Measurements from ENCODE around the gene ENPP1.

Gene ENPP1

DNA sequence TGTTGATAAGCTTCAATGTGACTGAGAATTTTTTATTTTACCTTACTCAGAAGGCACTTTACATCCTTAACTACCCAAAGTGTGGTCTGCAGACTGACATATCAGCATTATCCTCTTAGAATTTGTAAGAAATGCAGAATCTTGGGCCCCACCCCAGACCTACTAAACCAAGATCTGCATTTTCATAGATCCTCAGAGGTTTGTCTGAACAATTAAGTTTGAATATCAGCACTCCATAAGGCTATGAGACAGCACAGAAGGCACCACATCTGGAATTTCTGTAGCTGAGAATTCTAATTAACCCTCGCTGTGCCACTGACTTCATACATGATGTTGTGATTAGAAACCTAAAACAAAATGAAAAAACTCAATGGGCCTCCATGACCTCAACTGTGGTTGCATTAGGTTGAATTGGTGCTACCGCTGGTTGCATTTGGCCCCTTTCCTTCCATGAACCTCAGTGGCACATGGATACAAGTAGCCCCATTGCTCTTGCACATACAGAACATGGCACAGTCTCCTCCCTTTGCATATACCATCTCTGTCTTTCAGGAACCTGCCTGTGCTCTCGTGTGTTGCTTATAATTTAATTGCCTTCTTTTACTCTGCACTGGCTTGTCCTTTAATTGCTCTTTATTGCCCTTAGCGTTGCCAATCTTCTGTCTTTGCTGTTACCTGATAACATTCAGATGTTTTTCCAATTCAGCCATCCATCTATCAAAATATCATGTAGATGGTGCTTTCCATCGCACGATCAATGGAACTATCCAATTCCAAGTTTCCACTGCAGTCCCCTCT lies 13.4 kb downstream of the ENPP1 start:
- no peak overlapping the region for H3K27ac ChIP-seq (ENCODE audit: extremely low read depth, low read depth, low read length)
- H3K36me3 ChIP-seq (ENCODE audit: control insufficient read depth in 2 of 2, insufficient read depth in 1 of 2, low read length in 2 of 2), result no peaks in the 10 kb centered on the region
- no peak overlapping the region for H3K4me3 ChIP-seq (ENCODE audit: low read depth, low read length)
- CTCF ChIA-PET, result interaction anchor here (0.6 to 0.7 kb wide), 2 partner anchors 126 to 297 kb away, joined by 3 to 4 read pairs; no protein-coding TSS in a partner anchor
- TF ChIP-seq ZNF560 (tag by site-specific recombination; IDR thresholded peaks at IDR 0.05; ENCODE audit: borderline replicate concordance), result no peak
- TF ChIP-seq TRIM28 (IDR thresholded peaks at IDR 0.05; ENCODE audit: borderline replicate concordance, low read length), result peak; percentile 44; the same call in 1 of the 2 replicates
- TF ChIP-seq ZNF670 (tag by site-specific recombination; IDR thresholded peaks at IDR 0.05; ENCODE audit: low read depth), result no peak
- TF ChIP-seq, protein P1, sequence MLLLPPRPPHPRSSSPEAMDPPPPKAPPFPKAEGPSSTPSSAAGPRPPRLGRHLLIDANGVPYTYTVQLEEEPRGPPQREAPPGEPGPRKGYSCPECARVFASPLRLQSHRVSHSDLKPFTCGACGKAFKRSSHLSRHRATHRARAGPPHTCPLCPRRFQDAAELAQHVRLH (tag by site-specific recombination; IDR thresholded peaks at IDR 0.05), result no peak
- TF ChIP-seq ZBTB1 (tag by site-specific recombination; IDR thresholded peaks at IDR 0.05), result no peak
- peak; percentile 29; the same call in 1 of the 2 replicates for TF ChIP-seq FEZF1 (tag by site-specific recombination; IDR thresholded peaks at IDR 0.05)
- TF ChIP-seq MEIS1 (CRISPR knock-in tag; IDR thresholded peaks at IDR 0.05; ENCODE audit: borderline replicate concordance), result no peak
- TF ChIP-seq ZSCAN23 (tag by site-specific recombination; IDR thresholded peaks at IDR 0.05), result no peak
- no peak for TF ChIP-seq KLF16 (tag by site-specific recombination; IDR thresholded peaks at IDR 0.05)
- TF ChIP-seq PRDM10 (tag by site-specific recombination; IDR thresholded peaks at IDR 0.05), result peak; percentile 74
- no peaks in the 10 kb centered on the region for H3K9me3 ChIP-seq (ENCODE audit: control insufficient read depth, insufficient read depth, low read depth, low read length)
- POLR2A ChIA-PET, result no interaction called here
- peaks cover 22% of the 10 kb centered on the region for H3K4me1 ChIP-seq (ENCODE audit: control insufficient read depth, insufficient read depth, low read length)

DNA sequence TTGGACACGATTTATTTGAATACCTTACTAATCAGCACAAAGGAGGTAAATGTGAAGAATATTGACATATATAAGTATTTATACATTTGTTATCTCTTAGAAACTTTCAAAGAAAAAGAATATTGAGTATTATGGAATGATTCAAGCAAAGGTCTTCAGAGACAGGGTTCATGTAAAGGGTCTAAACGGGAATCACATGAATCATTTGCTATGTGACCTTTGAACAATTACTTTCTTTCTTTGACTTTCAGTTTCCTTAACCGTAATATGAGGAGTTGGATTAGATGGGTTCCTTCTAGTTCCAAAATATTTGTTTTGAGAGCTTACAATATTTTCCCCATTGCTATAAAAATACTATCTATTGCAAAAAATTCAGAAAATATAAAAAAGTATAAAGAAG lies 14.3 kb downstream of the ENPP1 start:
- no peak overlapping the region for H3K27ac ChIP-seq (ENCODE audit: extremely low read depth, low read depth, low read length)
- POLR2A ChIA-PET, result no interaction called here
- no peaks in the 10 kb centered on the region for H3K36me3 ChIP-seq (ENCODE audit: control insufficient read depth in 2 of 2, insufficient read depth in 1 of 2, low read length in 2 of 2)
- CTCF ChIA-PET, result interaction anchor here (0.7 kb wide), 1 partner anchor 727 kb away, joined by 4 read pairs; no protein-coding TSS in a partner anchor
- no peaks in the 10 kb centered on the region for H3K9me3 ChIP-seq (ENCODE audit: control insufficient read depth, insufficient read depth, low read depth, low read length)
- TF ChIP-seq ZNF311 (tag by site-specific recombination; IDR thresholded peaks at IDR 0.05; ENCODE audit: borderline replicate concordance) (no peak), ZBTB7A (tag by site-specific recombination; IDR thresholded peaks at IDR 0.05; ENCODE audit: low read depth) (no peak), SETDB1 (IDR thresholded peaks at IDR 0.05; ENCODE audit: insufficient read length, low read length) (no peak), ZNF555 (tag by site-specific recombination; conservative IDR thresholded peaks at IDR 0.05) (no peak), ZNF549 (tag by site-specific recombination; IDR thresholded peaks at IDR 0.05) (no peak), ZNF394 (tag by site-specific recombination; IDR thresholded peaks at IDR 0.05; ENCODE audit: borderline replicate concordance) (no peak), PBX3 (CRISPR knock-in tag; IDR thresholded peaks at IDR 0.05) (no peak), ZIC2 (tag by site-specific recombination; IDR thresholded peaks at IDR 0.05) (no peak), ZNF521 (tag by site-specific recombination; IDR thresholded peaks at IDR 0.05) (no peak)
- TF ChIP-seq, protein P2, sequence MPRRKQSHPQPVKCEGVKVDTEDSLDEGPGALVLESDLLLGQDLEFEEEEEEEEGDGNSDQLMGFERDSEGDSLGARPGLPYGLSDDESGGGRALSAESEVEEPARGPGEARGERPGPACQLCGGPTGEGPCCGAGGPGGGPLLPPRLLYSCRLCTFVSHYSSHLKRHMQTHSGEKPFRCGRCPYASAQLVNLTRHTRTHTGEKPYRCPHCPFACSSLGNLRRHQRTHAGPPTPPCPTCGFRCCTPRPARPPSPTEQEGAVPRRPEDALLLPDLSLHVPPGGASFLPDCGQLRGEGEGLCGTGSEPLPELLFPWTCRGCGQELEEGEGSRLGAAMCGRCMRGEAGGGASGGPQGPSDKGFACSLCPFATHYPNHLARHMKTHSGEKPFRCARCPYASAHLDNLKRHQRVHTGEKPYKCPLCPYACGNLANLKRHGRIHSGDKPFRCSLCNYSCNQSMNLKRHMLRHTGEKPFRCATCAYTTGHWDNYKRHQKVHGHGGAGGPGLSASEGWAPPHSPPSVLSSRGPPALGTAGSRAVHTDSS (tag by site-specific recombination; IDR thresholded peaks at IDR 0.05), result no peak
- TF ChIP-seq, protein P1 (tag by site-specific recombination; IDR thresholded peaks at IDR 0.05), result no peak
- H3K4me3 ChIP-seq (ENCODE audit: low read depth, low read length), result no peak overlapping the region
- H3K4me1 ChIP-seq (ENCODE audit: control insufficient read depth, insufficient read depth, low read length), result peaks cover 13% of the 10 kb centered on the region

Data from HEK293 (cell line).